OCI-LY7 (cell line): ENCODE results near the gene LY6G6D. TPM values are rescaled to one million over a fixed set of nuclear protein-coding genes. Genes with fewer than 3 reads are reported as not detected.

Experiments used
- BruUV-seq: library from RNA; stranded (reverse); fragments of 400-500 nt; replicated peaks from 2 replicates; lab custom pipeline; 2021; lab: Mats Ljungman, UMichigan
- CTCF ChIA-PET: fragments of 300-600 bp; sonication (Branson Sonifier 250); formaldehyde crosslinking; loops from one replicate; lab custom pipeline; 2022; ENCODE audit warnings: antibody characterized with exemption; ENCODE audit not compliant: unreplicated experiment; lab: Charles Lee
- POLR2A ChIA-PET: fragments of 300-600 bp; sonication (Branson Sonifier 250); formaldehyde crosslinking; loops from one replicate; lab custom pipeline; 2022; ENCODE audit warnings: antibody characterized with exemption; lab: Charles Lee
- DNase-seq: peaks from one replicate; pipeline ENCODE4 v3.0.0-alpha.2; 2015; ENCODE audit warnings: low spot score
- H2AFZ ChIP-seq: fragments of 200-600 bp; sonication (generic), shearing (Covaris generic); 2 replicates; pipeline ENCODE4 v1.6.1; 2014; ENCODE audit warnings: mild to moderate bottlenecking, antibody characterized with exemption, low read length, moderate library complexity
- H3K27ac ChIP-seq: fragments of 200-600 bp; sonication (generic); 2 replicates; pipeline ENCODE4 v1.5.1; 2014; ENCODE audit warnings: mixed run types, low read depth, mild to moderate bottlenecking, moderate library complexity, low read length, inconsistent platforms; ENCODE audit not compliant: poor library complexity, severe bottlenecking
- H3K36me3 ChIP-seq: fragments of 200-600 bp; sonication (generic); 2 replicates; pipeline ENCODE4 v1.6.1; 2014; ENCODE audit warnings: mild to moderate bottlenecking, antibody characterized with exemption, low read length, moderate library complexity, mixed read lengths; ENCODE audit not compliant: insufficient read depth
- H3K4me1 ChIP-seq: fragments of 200-600 bp; sonication (generic); 2 replicates; pipeline ENCODE4 v1.5.1; 2014; ENCODE audit warnings: mild to moderate bottlenecking, low read length; ENCODE audit not compliant: insufficient read depth, poor library complexity, severe bottlenecking
- H3K4me2 ChIP-seq: fragments of 200-600 bp; sonication (generic); 2 replicates; pipeline ENCODE4 v1.6.1; 2014; ENCODE audit warnings: mild to moderate bottlenecking, low read length
- H3K4me3 ChIP-seq: fragments of 200-600 bp; sonication (generic); 2 replicates; pipeline ENCODE4 v1.5.1; 2014; ENCODE audit warnings: mild to moderate bottlenecking, low read depth, low read length; ENCODE audit not compliant: poor library complexity, severe bottlenecking
- H3K79me2 ChIP-seq: fragments of 200-600 bp; sonication (generic); 2 replicates; pipeline ENCODE4 v1.6.1; 2016; ENCODE audit warnings: low read depth, mild to moderate bottlenecking, low read length, moderate library complexity, mixed read lengths; ENCODE audit not compliant: insufficient read depth
- H3K9me2 ChIP-seq: fragments of 200-600 bp; sonication (generic); 2 replicates; pipeline ENCODE4 v1.6.1; 2016; ENCODE audit warnings: mild to moderate bottlenecking, low read length, mixed read lengths; ENCODE audit not compliant: insufficient read depth
- H3K9me3 ChIP-seq: fragments of 200-600 bp; sonication (generic); 2 replicates; pipeline ENCODE4 v1.6.1; 2014; ENCODE audit warnings: mild to moderate bottlenecking, mixed run types, low read length, mixed read lengths
- H4K20me1 ChIP-seq: fragments of 200-600 bp; sonication (generic); 2 replicates; pipeline ENCODE4 v1.6.1; 2014; ENCODE audit warnings: mild to moderate bottlenecking, antibody characterized with exemption, low read length, moderate library complexity, mixed read lengths; ENCODE audit not compliant: insufficient read depth
- EZH2phosphoT487 ChIP-seq: fragments of 200-600 bp; sonication (generic); IDR thresholded peaks from 2 replicates; pipeline ENCODE4 v1.6.1; 2018; ENCODE audit warnings: low read depth, borderline replicate concordance, mild to moderate bottlenecking, mixed run types, antibody characterized with exemption, low read length, moderate library complexity, mixed read lengths
- intact Hi-C: fragments of 100-400 bp; cut with micrococcal nuclease; formaldehyde crosslinking; loops from one replicate; pipeline ENCODE4 v1.10.0; 2022; ENCODE audit not compliant: unreplicated experiment
- total RNA-seq, 2 experiments: library from RNA; depleted of rRNA in 1 of 2; stranded (reverse); fragments of >200 nt in 1 of 2; shearing (Covaris generic) in 1 of 2; gene quantifications; 2 replicates each; pipeline ENCODE4 v1.2.3, GENCODE V29; 2014 to 2022
- TF ChIP-seq, protein P1 (sequence below): fragments of 200-600 bp; sonication (generic); conservative IDR thresholded peaks from 2 replicates; pipeline ENCODE4 v1.5.1; 2014; ENCODE audit warnings: mild to moderate bottlenecking, antibody characterized with exemption, low read length, moderate library complexity, mixed read lengths

Gene LY6G6D
- total RNA-seq, 2 experiments from 2014 or later: not detected

DNA sequence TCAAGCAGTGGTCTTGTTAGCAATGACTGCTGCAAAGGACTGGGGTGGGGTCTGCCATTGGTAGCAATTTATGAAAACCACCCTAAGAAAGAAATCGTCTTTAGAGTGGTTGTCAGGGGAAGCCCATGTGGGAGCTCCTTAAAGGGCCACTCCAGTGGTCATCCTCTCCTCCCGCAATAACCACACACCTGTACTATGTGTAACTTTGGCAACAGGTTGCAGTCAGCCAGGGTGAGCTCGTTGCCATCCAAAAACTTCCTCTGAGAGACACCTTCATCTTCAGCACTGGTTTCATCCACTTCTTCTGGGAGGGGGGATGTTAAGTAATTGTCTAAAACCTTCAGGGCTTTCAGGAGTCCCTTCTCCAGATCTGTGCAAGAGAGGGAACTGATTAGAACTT lies 16.9 kb downstream of the LY6G6D start:
- ChIA-PET POLR2A (interaction anchor here (0.7 to 0.9 kb wide), 2 partner anchors 9 to 98 kb away, joined by 3 read pairs; no protein-coding TSS in a partner anchor), CTCF (no interaction called here)
- DNase-seq: no peak
- Histone ChIP-seq H3K36me3 (peaks cover 54% of the 10 kb centered on the region), H3K4me2 (no peak overlapping the region), H3K9me2 (no peaks in the 10 kb centered on the region), H2AFZ (no peak overlapping the region), H3K4me3 (no peak overlapping the region), H3K9me3 (no peaks in the 10 kb centered on the region), H4K20me1 (0 out of 2 replicates have a peak, but pooled peaks cover 8% of the 10 kb centered on the region), H3K4me1 (peaks cover 57% of the 10 kb centered on the region), H3K27ac (no peak overlapping the region), H3K79me2 (peaks cover 34% of the 10 kb centered on the region)
- BruUV-seq: no TSS peak
- intact Hi-C loops: no loop called here
- TF ChIP-seq, protein P1, sequence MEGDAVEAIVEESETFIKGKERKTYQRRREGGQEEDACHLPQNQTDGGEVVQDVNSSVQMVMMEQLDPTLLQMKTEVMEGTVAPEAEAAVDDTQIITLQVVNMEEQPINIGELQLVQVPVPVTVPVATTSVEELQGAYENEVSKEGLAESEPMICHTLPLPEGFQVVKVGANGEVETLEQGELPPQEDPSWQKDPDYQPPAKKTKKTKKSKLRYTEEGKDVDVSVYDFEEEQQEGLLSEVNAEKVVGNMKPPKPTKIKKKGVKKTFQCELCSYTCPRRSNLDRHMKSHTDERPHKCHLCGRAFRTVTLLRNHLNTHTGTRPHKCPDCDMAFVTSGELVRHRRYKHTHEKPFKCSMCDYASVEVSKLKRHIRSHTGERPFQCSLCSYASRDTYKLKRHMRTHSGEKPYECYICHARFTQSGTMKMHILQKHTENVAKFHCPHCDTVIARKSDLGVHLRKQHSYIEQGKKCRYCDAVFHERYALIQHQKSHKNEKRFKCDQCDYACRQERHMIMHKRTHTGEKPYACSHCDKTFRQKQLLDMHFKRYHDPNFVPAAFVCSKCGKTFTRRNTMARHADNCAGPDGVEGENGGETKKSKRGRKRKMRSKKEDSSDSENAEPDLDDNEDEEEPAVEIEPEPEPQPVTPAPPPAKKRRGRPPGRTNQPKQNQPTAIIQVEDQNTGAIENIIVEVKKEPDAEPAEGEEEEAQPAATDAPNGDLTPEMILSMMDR: no peak
- no peak for TF ChIP-seq EZH2phosphoT487

DNA sequence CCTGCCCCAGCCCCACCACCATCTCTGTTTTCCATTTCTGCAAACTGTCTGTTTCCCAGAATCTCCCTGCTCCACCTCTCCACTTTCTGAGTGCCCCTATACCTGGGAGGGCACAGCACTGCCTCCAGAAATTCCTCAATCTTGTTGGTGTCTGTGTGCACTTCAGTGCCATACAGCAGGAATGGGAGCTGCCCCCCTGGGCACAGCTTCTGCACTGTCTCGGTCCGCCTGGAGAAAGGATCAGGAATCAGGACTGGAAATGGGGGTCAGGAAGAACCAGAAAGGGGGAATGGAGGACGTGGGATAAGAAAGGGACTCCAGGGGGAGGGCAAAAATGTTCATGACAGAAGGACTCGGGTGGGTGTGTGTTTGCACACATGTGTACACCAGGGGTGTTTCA lies 18.6 kb downstream of the LY6G6D start:
- Histone ChIP-seq H3K4me1 (peaks cover 57% of the 10 kb centered on the region), H3K27ac (peak overlapping the region; percentile 93), H3K36me3 (peaks cover 43% of the 10 kb centered on the region), H3K9me2 (no peaks in the 10 kb centered on the region), H3K4me3 (peak overlapping the region; percentile 78), H3K79me2 (peaks cover 34% of the 10 kb centered on the region), H2AFZ (no peak overlapping the region), H3K9me3 (no peaks in the 10 kb centered on the region), H4K20me1 (0 out of 2 replicates have a peak, but pooled peaks cover 8% of the 10 kb centered on the region), H3K4me2 (peak overlapping the region; percentile 76)
- ChIA-PET CTCF (no interaction called here), POLR2A (no interaction called here)
- no peak for DNase-seq
- intact Hi-C loops: no loop called here
- TF ChIP-seq, protein P1: no peak
- no peak for TF ChIP-seq EZH2phosphoT487
- BruUV-seq: no TSS peak

DNA sequence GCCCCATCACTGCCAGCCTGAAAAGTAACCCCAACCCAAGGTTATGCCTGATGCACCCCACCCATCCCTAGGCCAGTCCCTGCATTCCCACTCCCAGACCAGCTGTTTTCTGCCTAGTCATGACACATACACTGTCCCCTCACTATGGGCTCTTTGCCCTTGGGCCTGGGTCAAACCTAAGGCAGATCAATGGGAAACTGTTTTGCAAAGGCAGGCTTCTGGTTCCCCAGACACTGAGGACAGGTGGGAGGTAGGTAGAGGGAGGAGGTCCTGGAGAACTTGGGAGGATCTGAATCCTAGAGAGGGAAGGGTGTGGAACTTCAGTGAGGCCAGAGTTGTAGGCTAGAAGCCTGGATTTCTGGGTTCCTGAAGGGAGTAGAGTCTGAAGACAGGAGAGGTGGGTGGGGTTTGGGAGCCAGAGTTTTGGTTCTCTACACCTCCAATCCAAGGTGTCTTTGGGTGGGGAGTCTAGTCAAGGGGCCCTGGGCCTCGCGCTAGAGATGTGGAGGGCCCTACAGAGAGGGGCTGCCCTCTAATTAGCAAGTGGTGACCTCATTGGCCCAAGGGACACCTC lies 19.2 kb downstream of the LY6G6D start:
- H3K9me2 ChIP-seq: no peaks in the 10 kb centered on the region
- intact Hi-C loops: no loop called here
- H4K20me1 ChIP-seq: 0 out of 2 replicates have a peak, but pooled peaks cover 8% of the 10 kb centered on the region
- CTCF ChIA-PET: no interaction called here
- no peak overlapping the region for H2AFZ ChIP-seq
- peaks cover 43% of the 10 kb centered on the region for H3K36me3 ChIP-seq
- peak overlapping the region; percentile 78 for H3K4me3 ChIP-seq
- peaks cover 57% of the 10 kb centered on the region for H3K4me1 ChIP-seq
- peak overlapping the region; percentile 76 for H3K4me2 ChIP-seq
- no peaks in the 10 kb centered on the region for H3K9me3 ChIP-seq
- no peak for TF ChIP-seq EZH2phosphoT487
- TF ChIP-seq, protein P1: no peak
- POLR2A ChIA-PET: interaction anchor here (1.2 to 7.1 kb wide), 4 partner anchors 35 to 97 kb away, joined by 3 to 43 read pairs (median 10); partner anchors contain the start of gene HSPA1B
- DNase-seq: no peak
- no TSS peak for BruUV-seq
- H3K27ac ChIP-seq: peak overlapping the region; percentile 93
- H3K79me2 ChIP-seq: peaks cover 34% of the 10 kb centered on the region
